OCI-LY7 (cell line): ENCODE measurements around the gene MOGAT3. TPM values are rescaled to one million over a fixed set of nuclear protein-coding genes. Genes with fewer than 3 reads are reported as not detected.

ENCODE experiments used
- BruUV-seq: library from RNA; stranded (reverse); fragments of 400-500 nt; replicated peaks from 2 replicates; lab custom pipeline; 2021; lab: Mats Ljungman, UMichigan
- CTCF ChIA-PET: fragments of 300-600 bp; sonication (Branson Sonifier 250); formaldehyde crosslinking; loops from one replicate; lab custom pipeline; 2022; ENCODE audit warnings: antibody characterized with exemption; ENCODE audit not compliant: unreplicated experiment; lab: Charles Lee
- POLR2A ChIA-PET: fragments of 300-600 bp; sonication (Branson Sonifier 250); formaldehyde crosslinking; loops from one replicate; lab custom pipeline; 2022; ENCODE audit warnings: antibody characterized with exemption; lab: Charles Lee
- DNase-seq: peaks from one replicate; pipeline ENCODE4 v3.0.0-alpha.2; 2015; ENCODE audit warnings: low spot score
- H2AFZ ChIP-seq: fragments of 200-600 bp; sonication (generic), shearing (Covaris generic); 2 replicates; pipeline ENCODE4 v1.6.1; 2014; ENCODE audit warnings: mild to moderate bottlenecking, antibody characterized with exemption, low read length, moderate library complexity
- H3K27ac ChIP-seq: fragments of 200-600 bp; sonication (generic); 2 replicates; pipeline ENCODE4 v1.5.1; 2014; ENCODE audit warnings: mixed run types, low read depth, mild to moderate bottlenecking, moderate library complexity, low read length, inconsistent platforms; ENCODE audit not compliant: poor library complexity, severe bottlenecking
- H3K36me3 ChIP-seq: fragments of 200-600 bp; sonication (generic); 2 replicates; pipeline ENCODE4 v1.6.1; 2014; ENCODE audit warnings: mild to moderate bottlenecking, antibody characterized with exemption, low read length, moderate library complexity, mixed read lengths; ENCODE audit not compliant: insufficient read depth
- H3K4me1 ChIP-seq: fragments of 200-600 bp; sonication (generic); 2 replicates; pipeline ENCODE4 v1.5.1; 2014; ENCODE audit warnings: mild to moderate bottlenecking, low read length; ENCODE audit not compliant: insufficient read depth, poor library complexity, severe bottlenecking
- H3K4me2 ChIP-seq: fragments of 200-600 bp; sonication (generic); 2 replicates; pipeline ENCODE4 v1.6.1; 2014; ENCODE audit warnings: mild to moderate bottlenecking, low read length
- H3K4me3 ChIP-seq: fragments of 200-600 bp; sonication (generic); 2 replicates; pipeline ENCODE4 v1.5.1; 2014; ENCODE audit warnings: mild to moderate bottlenecking, low read depth, low read length; ENCODE audit not compliant: poor library complexity, severe bottlenecking
- H3K79me2 ChIP-seq: fragments of 200-600 bp; sonication (generic); 2 replicates; pipeline ENCODE4 v1.6.1; 2016; ENCODE audit warnings: low read depth, mild to moderate bottlenecking, low read length, moderate library complexity, mixed read lengths; ENCODE audit not compliant: insufficient read depth
- H3K9me2 ChIP-seq: fragments of 200-600 bp; sonication (generic); 2 replicates; pipeline ENCODE4 v1.6.1; 2016; ENCODE audit warnings: mild to moderate bottlenecking, low read length, mixed read lengths; ENCODE audit not compliant: insufficient read depth
- H3K9me3 ChIP-seq: fragments of 200-600 bp; sonication (generic); 2 replicates; pipeline ENCODE4 v1.6.1; 2014; ENCODE audit warnings: mild to moderate bottlenecking, mixed run types, low read length, mixed read lengths
- H4K20me1 ChIP-seq: fragments of 200-600 bp; sonication (generic); 2 replicates; pipeline ENCODE4 v1.6.1; 2014; ENCODE audit warnings: mild to moderate bottlenecking, antibody characterized with exemption, low read length, moderate library complexity, mixed read lengths; ENCODE audit not compliant: insufficient read depth
- CTCF ChIP-seq: fragments of 200-600 bp; sonication (generic); conservative IDR thresholded peaks from 2 replicates; pipeline ENCODE4 v1.5.1; 2014; ENCODE audit warnings: mild to moderate bottlenecking, antibody characterized with exemption, low read length, moderate library complexity, mixed read lengths
- EZH2phosphoT487 ChIP-seq: fragments of 200-600 bp; sonication (generic); IDR thresholded peaks from 2 replicates; pipeline ENCODE4 v1.6.1; 2018; ENCODE audit warnings: low read depth, borderline replicate concordance, mild to moderate bottlenecking, mixed run types, antibody characterized with exemption, low read length, moderate library complexity, mixed read lengths
- intact Hi-C: fragments of 100-400 bp; cut with micrococcal nuclease; formaldehyde crosslinking; loops from one replicate; pipeline ENCODE4 v1.10.0; 2022; ENCODE audit not compliant: unreplicated experiment
- total RNA-seq, 2 experiments: library from RNA; depleted of rRNA in 1 of 2; stranded (reverse); fragments of >200 nt in 1 of 2; shearing (Covaris generic) in 1 of 2; gene quantifications; 2 replicates each; pipeline ENCODE4 v1.2.3, GENCODE V29; 2014 to 2022

The MOGAT3 gene
- total RNA-seq, 2 experiments from 2014 or later = not detected

- Histone ChIP-seq H3K36me3 (no peaks in the 10 kb centered on the region), H3K4me1 (peaks cover 23% of the 10 kb centered on the region), H3K9me3 (no peaks in the 10 kb centered on the region), H3K4me3 (no peak overlapping the region), H3K4me2 (no peak overlapping the region), H3K27ac (no peak overlapping the region), H3K79me2 (no peaks in the 10 kb centered on the region), H2AFZ (no peak overlapping the region), H4K20me1 (no peaks in the 10 kb centered on the region), H3K9me2 (no peaks in the 10 kb centered on the region)
- no peak for TF ChIP-seq EZH2phosphoT487
- no peak for TF ChIP-seq CTCF
- CTCF ChIA-PET = interaction anchor here (0.6 kb wide), 1 partner anchor 548 kb away, joined by 6 read pairs; the partner anchor contains the start of gene MOSPD3
- BruUV-seq = no TSS peak
- POLR2A ChIA-PET = no interaction called here
- intact Hi-C loops = no loop called here
- DNase-seq = no peak
Measured at GRCh38 chr7:101159696-101160674, 40.9 kb downstream of the MOGAT3 start.

DNA sequence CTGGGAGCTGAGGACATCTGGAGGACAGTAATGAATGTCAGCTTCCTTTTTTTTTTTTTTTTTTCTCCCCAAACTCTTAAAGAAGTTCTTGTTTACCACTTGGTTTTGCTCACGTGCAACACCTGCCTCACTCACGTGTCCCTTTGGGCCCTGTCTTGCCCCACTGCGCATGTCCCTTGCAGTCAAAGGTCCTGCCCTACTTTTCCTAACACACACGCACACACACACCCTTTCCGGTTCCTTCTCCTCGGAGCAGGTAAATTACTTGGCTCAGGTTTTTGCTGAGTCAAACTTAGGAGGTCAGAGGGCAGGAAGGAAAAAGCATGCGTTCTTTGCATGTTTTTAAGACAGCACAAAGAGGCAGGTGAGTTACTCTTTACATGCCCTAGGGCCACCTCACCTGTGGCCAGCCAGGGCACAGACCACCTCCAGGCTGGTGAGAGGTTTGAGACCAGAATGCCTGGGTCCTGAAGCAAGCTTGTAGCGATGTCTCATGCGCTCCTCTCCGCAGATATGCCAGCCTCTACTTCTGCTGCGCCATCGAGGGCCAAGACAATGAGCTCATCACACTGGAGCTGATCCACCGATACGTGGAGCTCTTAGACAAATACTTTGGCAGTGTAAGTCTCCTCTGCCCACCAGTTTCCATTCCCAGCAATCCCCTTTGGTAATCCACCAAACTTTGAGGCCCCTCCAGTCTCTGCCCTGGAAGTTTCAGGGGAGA is 43.8 kb downstream of the MOGAT3 start:
- Histone ChIP-seq H3K9me3 (no peaks in the 10 kb centered on the region), H3K4me3 (no peak overlapping the region), H4K20me1 (no peaks in the 10 kb centered on the region), H2AFZ (no peak overlapping the region), H3K4me2 (no peak overlapping the region; the same call in 1 of the 2 replicates), H3K9me2 (no peaks in the 10 kb centered on the region), H3K36me3 (no peaks in the 10 kb centered on the region), H3K79me2 (no peaks in the 10 kb centered on the region), H3K27ac (no peak overlapping the region), H3K4me1 (peaks cover 15% of the 10 kb centered on the region)
- ChIA-PET CTCF (interaction anchor here (1.0 to 1.1 kb wide), 2 partner anchors 17 kb away, joined by 4 to 5 read pairs; no protein-coding TSS in a partner anchor), POLR2A (interaction anchor here (0.6 to 1.1 kb wide), 4 partner anchors 17 to 267 kb away, joined by 3 to 6 read pairs (median 4); partner anchors contain the start of gene UFSP1)
- no peak for TF ChIP-seq EZH2phosphoT487
- TF ChIP-seq CTCF = no peak
- intact Hi-C loops = no loop called here
- no TSS peak for BruUV-seq
- DNase-seq = no peak
